GM12872 (cell line): ENCODE measurements around the gene ZNF277.

Source experiments
- CTCF ChIP-seq: IDR thresholded peaks from 3 replicates; pipeline ENCODE4 v1.5.1; 2011; ENCODE audit warnings: low read depth, mild to moderate bottlenecking, low read length, moderate library complexity; ENCODE audit not compliant: insufficient read depth

ZNF277 gene

GRCh38 chr7:112213735-112214134, 7.2 kb downstream of the ZNF277 start:
- TF ChIP-seq CTCF = no peak

GRCh38 chr7:112214268-112214667, 7.8 kb downstream of the ZNF277 start:
- TF ChIP-seq CTCF = no peak

GRCh38 chr7:112214883-112215282, 8.4 kb downstream of the ZNF277 start:
- TF ChIP-seq CTCF = no peak

GRCh38 chr7:112215787-112216186, 9.3 kb downstream of the ZNF277 start:
- TF ChIP-seq CTCF = no peak

- TF ChIP-seq CTCF = no peak
These were observed 14.5 kb downstream of the ZNF277 start for GRCh38 chr7:112220877-112221434.

- TF ChIP-seq CTCF = no peak
These were observed 16.8 kb downstream of the ZNF277 start for GRCh38 chr7:112223310-112223709.

GRCh38 chr7:112224186-112224585, 17.7 kb downstream of the ZNF277 start:
- TF ChIP-seq CTCF = no peak
